H9 (cell line): ENCODE results near the gene FKTN. TPM values are rescaled to one million over a fixed set of nuclear protein-coding genes. Genes with fewer than 3 reads are reported as not detected.

Experiments used
- DNase-seq: peaks from one replicate; pipeline ENCODE4 v3.0.0-alpha.2; 2017
- H2AFZ ChIP-seq: one replicate; pipeline ENCODE4 v1.6.1; 2013; ENCODE audit warnings: mild to moderate bottlenecking, low read length, control low read depth, moderate library complexity
- H2AK5ac ChIP-seq: 2 replicates; pipeline ENCODE4 v1.6.1; 2013; ENCODE audit warnings: low read length, control low read depth, mixed read lengths; ENCODE audit not compliant: insufficient read length
- H2BK120ac ChIP-seq: one replicate; pipeline ENCODE4 v1.6.1; 2013; ENCODE audit warnings: low read depth, mild to moderate bottlenecking, low read length, control low read depth, inconsistent platforms; ENCODE audit not compliant: poor library complexity, severe bottlenecking
- H2BK12ac ChIP-seq: 2 replicates; pipeline ENCODE4 v1.6.1; 2013; ENCODE audit warnings: low read length, control low read depth, mixed read lengths, low read depth; ENCODE audit not compliant: insufficient read length
- H2BK15ac ChIP-seq: 2 replicates; pipeline ENCODE4 v1.6.1; 2013; ENCODE audit warnings: low read depth, low read length, control low read depth
- H2BK20ac ChIP-seq: one replicate; pipeline ENCODE4 v1.6.1; 2013; ENCODE audit warnings: low read depth, mild to moderate bottlenecking, low read length, control low read depth, inconsistent platforms; ENCODE audit not compliant: poor library complexity, severe bottlenecking
- H2BK5ac ChIP-seq: 2 replicates; pipeline ENCODE4 v1.6.1; 2013; ENCODE audit warnings: low read length, control low read depth, mixed read lengths; ENCODE audit not compliant: insufficient read length
- H3K14ac ChIP-seq: 2 replicates; pipeline ENCODE4 v1.6.1; 2013; ENCODE audit warnings: low read length, control low read depth; ENCODE audit not compliant: insufficient read depth
- H3K18ac ChIP-seq: 2 replicates; pipeline ENCODE4 v1.6.1; 2013; ENCODE audit warnings: low read depth, mild to moderate bottlenecking, mixed read lengths, low read length, control low read depth; ENCODE audit not compliant: insufficient read length
- H3K23ac ChIP-seq: 2 replicates; pipeline ENCODE4 v1.6.1; 2013; ENCODE audit warnings: low read length, control low read depth, mixed read lengths, low read depth; ENCODE audit not compliant: insufficient read length
- H3K23me2 ChIP-seq: 2 replicates; pipeline ENCODE4 v1.6.1; 2013; ENCODE audit warnings: low read depth, mild to moderate bottlenecking, mixed read lengths, low read length, control low read depth; ENCODE audit not compliant: insufficient read length, poor library complexity, severe bottlenecking
- H3K27ac ChIP-seq: 2 replicates; pipeline ENCODE4 v1.5.1; 2013; ENCODE audit warnings: low read length, control low read depth, mixed read lengths, low read depth; ENCODE audit not compliant: insufficient read length
- H3K27me3 ChIP-seq: 2 replicates; pipeline ENCODE4 v1.6.1; 2013; ENCODE audit warnings: low read length, control low read depth, inconsistent platforms; ENCODE audit not compliant: insufficient read depth
- H3K4ac ChIP-seq: 2 replicates; pipeline ENCODE4 v1.6.1; 2013; ENCODE audit warnings: low read depth, mild to moderate bottlenecking, control low read depth, inconsistent platforms, low read length, moderate library complexity
- H3K4me1 ChIP-seq: 2 replicates; pipeline ENCODE4 v1.6.1; 2013; ENCODE audit warnings: low read length, control low read depth, inconsistent platforms; ENCODE audit not compliant: insufficient read depth
- H3K4me2 ChIP-seq: 2 replicates; pipeline ENCODE4 v1.6.1; 2013; ENCODE audit warnings: low read length, control low read depth, mixed read lengths; ENCODE audit not compliant: insufficient read length, insufficient read depth
- H3K56ac ChIP-seq: 2 replicates; pipeline ENCODE4 v1.6.1; 2013; ENCODE audit warnings: low read depth, mild to moderate bottlenecking, mixed read lengths, low read length, control low read depth; ENCODE audit not compliant: insufficient read length
- H3K79me1 ChIP-seq: 2 replicates; pipeline ENCODE4 v1.6.1; 2013; ENCODE audit warnings: low read depth, mild to moderate bottlenecking, moderate library complexity, low read length, control low read depth, inconsistent platforms; ENCODE audit not compliant: insufficient read depth, poor library complexity, severe bottlenecking
- H3K79me2 ChIP-seq: 2 replicates; pipeline ENCODE4 v1.6.1; 2013; ENCODE audit warnings: low read length, control low read depth, inconsistent platforms; ENCODE audit not compliant: insufficient read depth
- H3K9ac ChIP-seq: 2 replicates; pipeline ENCODE4 v1.6.1; 2013; ENCODE audit warnings: low read length, control low read depth, mixed read lengths; ENCODE audit not compliant: insufficient read length; ENCODE audit errors: extremely low read depth
- H3K9me3 ChIP-seq: one replicate; pipeline ENCODE4 v1.6.1; 2013; ENCODE audit warnings: low read depth, low read length, inconsistent platforms; ENCODE audit not compliant: control insufficient read depth
- H3T11ph ChIP-seq: one replicate; pipeline ENCODE4 v1.6.1; 2013; ENCODE audit warnings: mild to moderate bottlenecking, low read length, control low read depth, inconsistent platforms
- H4K20me1 ChIP-seq: one replicate; pipeline ENCODE4 v1.6.1; 2013; ENCODE audit not compliant: control insufficient read depth, insufficient read length, insufficient read depth
- H4K5ac ChIP-seq: 2 replicates; pipeline ENCODE4 v1.6.1; 2013; ENCODE audit warnings: low read depth, mild to moderate bottlenecking, mixed read lengths, low read length, control low read depth; ENCODE audit not compliant: insufficient read length
- H4K8ac ChIP-seq: replicated peaks from 2 replicates; pipeline ENCODE4 v1.6.1; 2013; ENCODE audit warnings: low read length, control low read depth, mixed read lengths, low read depth; ENCODE audit not compliant: insufficient read length
- H4K91ac ChIP-seq: 2 replicates; pipeline ENCODE4 v1.6.1; 2013; ENCODE audit warnings: low read depth, mild to moderate bottlenecking, moderate library complexity, mixed read lengths, low read length, control low read depth; ENCODE audit not compliant: insufficient read length
- H3K27ac Mint-ChIP-seq, 3 experiments: 2 replicates in 2 of 3; 3 replicates in 1 of 3; pipeline ENCODE4 v1.8.0; 2020 to 2021; ENCODE audit warnings: mixed read lengths in 3 of 3, mild to moderate bottlenecking in 1 of 3, moderate library complexity in 1 of 3
- H3K27me3 Mint-ChIP-seq: 2 replicates; pipeline ENCODE4 v1.8.0; 2021; ENCODE audit warnings: low read depth, mild to moderate bottlenecking, moderate library complexity, mixed read lengths
- H3K36me3 Mint-ChIP-seq, 3 experiments: 2 replicates in 2 of 3; 3 replicates in 1 of 3; pipeline ENCODE4 v1.8.0; 2020 to 2021; ENCODE audit warnings: low read depth in 3 of 3, mixed read lengths in 3 of 3; ENCODE audit not compliant: insufficient read depth in 1 of 3
- H3K4me1 Mint-ChIP-seq, 2 experiments: 2 replicates each; pipeline ENCODE4 v1.8.0; 2020; ENCODE audit warnings: mixed read lengths in 2 of 2
- H3K4me3 Mint-ChIP-seq, 2 experiments: 2 replicates in 1 of 2; 3 replicates in 1 of 2; pipeline ENCODE4 v1.8.0; 2020 to 2021; ENCODE audit warnings: mild to moderate bottlenecking in 2 of 2, mixed read lengths in 2 of 2, moderate library complexity in 1 of 2
- H3K9me3 Mint-ChIP-seq, 2 experiments: 2 replicates in 1 of 2; 3 replicates in 1 of 2; pipeline ENCODE4 v1.8.0; 2020; ENCODE audit warnings: mild to moderate bottlenecking in 2 of 2, mixed read lengths in 2 of 2, moderate library complexity in 1 of 2
- CTCF ChIP-seq: fragments of 200-600 bp; sonication (generic); conservative IDR thresholded peaks from 3 replicates; pipeline ENCODE4 v1.8.0; 2021; ENCODE audit warnings: antibody characterized with exemption, mild to moderate bottlenecking
- WGBS: extraction: QIAGEN DNeasy Blood & Tissue Kit; methylation state at CpG from one replicate; pipeline ENCODE4 v1.1.7; 2013; ENCODE audit warnings: missing lambda C conversion rate, low lambda C conversion rate, mixed read lengths; ENCODE audit not compliant: insufficient read length; ENCODE audit errors: extremely low coverage; 5-methylcytosine and 5-hydroxymethylcytosine counted together
- total RNA-seq: library from RNA; stranded (reverse); gene quantifications from 2 replicates; pipeline ENCODE4 v1.2.1, GENCODE V29; 2021

Gene FKTN
- total RNA-seq, 1 experiment from 2014 or later: 14.3 TPM

GRCh38 chr9:105510024-105510423 lies 47.9 kb upstream of the FKTN start:
- no peak for DNase-seq
- H3K27me3 ChIP-seq: no peaks in the 10 kb centered on the region
- H3K4me1 ChIP-seq: no peaks in the 10 kb centered on the region
- H3K4ac ChIP-seq: no peak overlapping the region
- Mint-ChIP-seq H3K27ac (no peak overlapping the region), H3K27me3 (no peaks in the 10 kb centered on the region), H3K36me3 (peaks cover 0 to 11% (median 8%) of the 10 kb centered on the region in 3 experiments; a peak in 5 of 7 replicates), H3K4me1 (peaks cover 0 to 3% of the 10 kb centered on the region in 2 experiments; a peak in 2 of 4 replicates), H3K9me3 (no peaks in the 10 kb centered on the region), H3K4me3 (no peak overlapping the region)
- H3K23ac ChIP-seq: no peak overlapping the region
- H3K27ac ChIP-seq: no peak overlapping the region
- no peaks in the 10 kb centered on the region for H3K9me3 ChIP-seq
- H3T11ph ChIP-seq: no peak overlapping the region
- no peak overlapping the region for H4K5ac ChIP-seq
- no peak overlapping the region for H3K14ac ChIP-seq
- no peak overlapping the region for H2BK20ac ChIP-seq
- H4K8ac ChIP-seq: no peak overlapping the region
- H2BK12ac ChIP-seq: no peak overlapping the region
- H3K79me2 ChIP-seq: no peaks in the 10 kb centered on the region
- no peak overlapping the region for H3K18ac ChIP-seq
- H3K23me2 ChIP-seq: no peaks in the 10 kb centered on the region
- no peak overlapping the region for H4K91ac ChIP-seq
- no peak overlapping the region for H2AK5ac ChIP-seq
- no peak for TF ChIP-seq CTCF
- no peak overlapping the region for H3K4me2 ChIP-seq
- no peak overlapping the region for H2AFZ ChIP-seq
- no peak overlapping the region for H2BK120ac ChIP-seq
- no peak overlapping the region for H3K56ac ChIP-seq
- H3K9ac ChIP-seq: no peak overlapping the region
- H3K79me1 ChIP-seq: no peaks in the 10 kb centered on the region
- no peak overlapping the region for H2BK15ac ChIP-seq
- WGBS: no CpG with 5 or more reads among the region's 1 CpG
- no peak overlapping the region for H2BK5ac ChIP-seq
- H4K20me1 ChIP-seq: no peaks in the 10 kb centered on the region
